ENCODE data around the gene SYNGAP1.

- TF ChIP-seq CTCF (IDR thresholded peaks at IDR 0.05; ENCODE audit: low read depth, low read length) (no peak), POLR2A (IDR thresholded peaks at IDR 0.05; ENCODE audit: extremely low read depth, insufficient read length) (no peak)
Observed at GRCh38 chr6:33439956-33440648, 20.2 kb downstream of the SYNGAP1 start.

All from NB4 (cell line).